ENCODE measurements around the gene STXBP3. TPM values are rescaled to one million over a fixed set of nuclear protein-coding genes. Genes with fewer than 3 reads are reported as not detected.

STXBP3 gene
- total and polyA plus RNA-seq, 2 experiments from 2014 or later: 25.0 to 77.5 TPM

- H3K27me3 ChIP-seq: peaks cover 4% of the 10 kb centered on the region
- TF ChIP-seq EZH2phosphoT487 (IDR thresholded peaks at IDR 0.05; ENCODE audit: low read depth, severe bottlenecking, unreplicated experiment): no peak
- TF ChIP-seq CTCF (IDR thresholded peaks at IDR 0.05; ENCODE audit: poor library complexity): no peak
- no peak for TF ChIP-seq EZH2 (IDR thresholded peaks at IDR 0.05; ENCODE audit: borderline replicate concordance)
- WGBS (ENCODE audit: low lambda C conversion rate, missing lambda C conversion rate): 78% methylated on average over 1 of the region's 1 CpG
- H2AFZ ChIP-seq: no peak within 1 kb of the TSS
- peak within 1 kb of the TSS; percentile 64 for H3K27ac ChIP-seq
- no peak within 1 kb of the TSS for H3K4me3 ChIP-seq
- H3K4me1 ChIP-seq (ENCODE audit: insufficient read depth): no peaks in the 10 kb centered on the region
- no peaks in the 10 kb centered on the region for H3K36me3 ChIP-seq (replicated peaks; ENCODE audit: insufficient read depth, low read depth)
- no peaks in the 10 kb centered on the region for H4K20me1 ChIP-seq (ENCODE audit: insufficient read depth, poor library complexity, severe bottlenecking)
- H3K9me3 ChIP-seq (ENCODE audit: low read depth): no peaks in the 10 kb centered on the region
- no peak for DNase-seq (ENCODE audit: low spot score)
- H3K4me2 ChIP-seq: no peak within 1 kb of the TSS
- no peaks in the 10 kb centered on the region for H3K79me2 ChIP-seq
- no peaks in the 10 kb centered on the region for H3K9me2 ChIP-seq (replicated peaks; ENCODE audit: insufficient read depth)
These were observed 110.5 kb downstream of the STXBP3 start, which contains the start of gene AKNAD1 for GRCh38 chr1:108856994-108857393. AKNAD1 (minus strand) TSS chr1:108857094; CDS start chr1:108852664, 4,430 bp downstream.

- no peak overlapping the region for H3K4me2 ChIP-seq
- H3K9me2 ChIP-seq (replicated peaks; ENCODE audit: insufficient read depth): no peaks in the 10 kb centered on the region
- no peaks in the 10 kb centered on the region for H3K79me2 ChIP-seq
- H3K9me3 ChIP-seq (ENCODE audit: low read depth): no peaks in the 10 kb centered on the region
- TF ChIP-seq EZH2 (IDR thresholded peaks at IDR 0.05; ENCODE audit: borderline replicate concordance): no peak
- WGBS (ENCODE audit: low lambda C conversion rate, missing lambda C conversion rate): 80% methylated on average over 6 of the region's 6 CpGs
- peak overlapping the region; percentile 64 for H3K27ac ChIP-seq
- DNase-seq (ENCODE audit: low spot score): no peak
- H4K20me1 ChIP-seq (ENCODE audit: insufficient read depth, poor library complexity, severe bottlenecking): no peaks in the 10 kb centered on the region
- H3K36me3 ChIP-seq (replicated peaks; ENCODE audit: insufficient read depth, low read depth): no peaks in the 10 kb centered on the region
- H3K27me3 ChIP-seq: peaks cover 4% of the 10 kb centered on the region
- H2AFZ ChIP-seq: no peak overlapping the region
- no peaks in the 10 kb centered on the region for H3K4me1 ChIP-seq (ENCODE audit: insufficient read depth)
- H3K4me3 ChIP-seq: no peak overlapping the region
These were observed 111.9 kb downstream of the STXBP3 start for GRCh38 chr1:108858230-108858950.

Other genes with a start within 250 kb of the STXBP3 start
- gene EEIG2, start 186.6 kb upstream of the STXBP3 start, total RNA-seq: 16.0 and 16.1 TPM in 2 replicates
- 3.6 and 5.1 TPM in 2 replicates for gene EEIG2, start 186.6 kb upstream of the STXBP3 start, polyA plus RNA-seq
- gene HENMT1, start 85.6 kb upstream of the STXBP3 start, total RNA-seq: 4.4 and 4.7 TPM in 2 replicates
- gene HENMT1, start 85.6 kb upstream of the STXBP3 start, polyA plus RNA-seq: 3.0 and 3.8 TPM in 2 replicates
- 26.1 and 27.9 TPM in 2 replicates for gene PRPF38B, start 54.4 kb upstream of the STXBP3 start, total RNA-seq
- 30.1 and 41.4 TPM in 2 replicates for gene PRPF38B, start 54.4 kb upstream of the STXBP3 start, polyA plus RNA-seq
- not detected in 2 replicates for gene FNDC7, start 33.8 kb upstream of the STXBP3 start, total RNA-seq
- not detected in 2 replicates for gene FNDC7, start 33.8 kb upstream of the STXBP3 start, polyA plus RNA-seq
- gene AKNAD1, start 110.4 kb downstream of the STXBP3 start, total RNA-seq: 0.20 and 0.80 TPM in 2 replicates
- not detected in 2 replicates for gene AKNAD1, start 110.4 kb downstream of the STXBP3 start, polyA plus RNA-seq
- gene GPSM2, start 130.3 kb downstream of the STXBP3 start, total RNA-seq: 12.8 and 21.6 TPM in 2 replicates
- 7.2 and 7.3 TPM in 2 replicates for gene GPSM2, start 130.3 kb downstream of the STXBP3 start, polyA plus RNA-seq
- gene CLCC1, start 216.8 kb downstream of the STXBP3 start, total RNA-seq: 31.5 and 42.8 TPM in 2 replicates
- 24.8 and 26.6 TPM in 2 replicates for gene CLCC1, start 216.8 kb downstream of the STXBP3 start, polyA plus RNA-seq

Measured in hepatocyte (in vitro differentiated cells).